Keratinocyte (primary cell): ENCODE data around the gene GLOD5.

Experiments used
- EZH2 ChIP-seq: IDR thresholded peaks from one replicate; pipeline ENCODE4 v1.6.1; 2012; ENCODE audit warnings: inconsistent platforms, mild to moderate bottlenecking, low read length, moderate library complexity
- TF ChIP-seq, protein P1 (sequence below), 3 experiments: IDR thresholded peaks in 1 of 3; conservative IDR thresholded peaks in 1 of 3; optimal IDR thresholded peaks in 1 of 3; 2 replicates in 2 of 3; 3 replicates in 1 of 3; pipeline versions ENCODE3 to v1.5.1; 2011; ENCODE audit warnings: low read length in 3 of 3, mild to moderate bottlenecking in 3 of 3, moderate library complexity in 2 of 3, control low read depth in 1 of 3, inconsistent platforms in 1 of 3; ENCODE audit not compliant: insufficient read depth in 2 of 3; ENCODE audit errors: extremely low read depth in 1 of 3

DNA sequence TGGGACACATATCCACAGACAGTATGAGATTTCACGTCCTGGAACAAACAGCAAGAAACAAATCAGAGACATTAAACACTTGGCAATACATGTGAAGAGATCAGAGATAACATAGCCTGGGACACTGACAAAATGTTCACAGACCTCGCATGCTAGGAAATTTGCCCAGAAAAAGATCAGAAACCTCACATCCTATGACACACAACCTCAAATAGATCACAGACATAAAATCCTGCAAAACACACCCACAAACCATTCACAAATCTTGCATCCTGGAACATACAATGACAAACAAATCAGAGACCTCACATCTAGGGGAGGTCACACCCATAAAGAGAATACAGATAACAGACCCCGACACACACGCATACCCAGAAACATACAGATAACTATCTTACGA, 47.0 kb upstream of the GLOD5 start:
- TF ChIP-seq, protein P1, sequence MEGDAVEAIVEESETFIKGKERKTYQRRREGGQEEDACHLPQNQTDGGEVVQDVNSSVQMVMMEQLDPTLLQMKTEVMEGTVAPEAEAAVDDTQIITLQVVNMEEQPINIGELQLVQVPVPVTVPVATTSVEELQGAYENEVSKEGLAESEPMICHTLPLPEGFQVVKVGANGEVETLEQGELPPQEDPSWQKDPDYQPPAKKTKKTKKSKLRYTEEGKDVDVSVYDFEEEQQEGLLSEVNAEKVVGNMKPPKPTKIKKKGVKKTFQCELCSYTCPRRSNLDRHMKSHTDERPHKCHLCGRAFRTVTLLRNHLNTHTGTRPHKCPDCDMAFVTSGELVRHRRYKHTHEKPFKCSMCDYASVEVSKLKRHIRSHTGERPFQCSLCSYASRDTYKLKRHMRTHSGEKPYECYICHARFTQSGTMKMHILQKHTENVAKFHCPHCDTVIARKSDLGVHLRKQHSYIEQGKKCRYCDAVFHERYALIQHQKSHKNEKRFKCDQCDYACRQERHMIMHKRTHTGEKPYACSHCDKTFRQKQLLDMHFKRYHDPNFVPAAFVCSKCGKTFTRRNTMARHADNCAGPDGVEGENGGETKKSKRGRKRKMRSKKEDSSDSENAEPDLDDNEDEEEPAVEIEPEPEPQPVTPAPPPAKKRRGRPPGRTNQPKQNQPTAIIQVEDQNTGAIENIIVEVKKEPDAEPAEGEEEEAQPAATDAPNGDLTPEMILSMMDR (optimal IDR thresholded peaks at IDR 0.05 in 1 of 3, IDR thresholded peaks at IDR 0.05 in 1 of 3, conservative IDR thresholded peaks at IDR 0.05 in 1 of 3; ENCODE audit: extremely low read depth in 1 of 3, insufficient read depth in 2 of 3, low read length in 3 of 3) = no peak
- TF ChIP-seq EZH2 = no peak
